Parathyroid adenoma (tissue), 2 donors: ENCODE data around the gene MAGI2.

Experiments
- H2AFZ ChIP-seq: fragments of 300-600 bp; sonication (generic); one replicate; pipeline ENCODE4 v1.7.0; 2017; ENCODE audit warnings: antibody characterized with exemption, mild to moderate bottlenecking
- H3K27ac ChIP-seq: fragments of 300-600 bp; sonication (generic); one replicate; pipeline ENCODE4 v1.7.0; 2017
- H3K27me3 ChIP-seq: fragments of 300-600 bp; sonication (generic); one replicate; pipeline ENCODE4 v1.7.0; 2017; ENCODE audit warnings: low read length; ENCODE audit not compliant: control insufficient read depth, insufficient read depth
- H3K36me3 ChIP-seq: fragments of 300-600 bp; sonication (generic); one replicate; pipeline ENCODE4 v1.7.0; 2017; ENCODE audit warnings: low read length; ENCODE audit not compliant: control insufficient read depth, insufficient read depth
- H3K4me1 ChIP-seq: fragments of 300-600 bp; sonication (generic); one replicate; pipeline ENCODE4 v1.7.0; 2017; ENCODE audit warnings: control low read depth
- H3K4me2 ChIP-seq: fragments of 300-600 bp; sonication (generic); one replicate; pipeline ENCODE4 v1.7.0; 2017; ENCODE audit warnings: low read length
- H3K4me3 ChIP-seq: fragments of 300-600 bp; sonication (generic); one replicate; pipeline ENCODE4 v1.7.0; 2017; ENCODE audit warnings: low read depth, low read length
- H3K79me2 ChIP-seq: fragments of 300-600 bp; sonication (generic); one replicate; pipeline ENCODE4 v1.7.0; 2017; ENCODE audit warnings: control low read depth
- H3K9ac ChIP-seq: fragments of 300-600 bp; sonication (generic); one replicate; pipeline ENCODE4 v1.7.0; 2017; ENCODE audit warnings: mild to moderate bottlenecking
- H3K9me3 ChIP-seq: fragments of 300-600 bp; sonication (generic); one replicate; pipeline ENCODE4 v1.7.0; 2017; ENCODE audit warnings: low read length; ENCODE audit not compliant: control insufficient read depth
- CTCF ChIP-seq: fragments of 300-600 bp; sonication (generic); IDR thresholded peaks from one replicate; pipeline ENCODE4 v1.7.0; 2017; ENCODE audit warnings: antibody characterized with exemption, mild to moderate bottlenecking
- donor health status: primary hyperparathyroidism.

Gene MAGI2

GRCh38 chr7:79381921-79382320 lies 71.5 kb downstream of the MAGI2 start:
- H2AFZ ChIP-seq, result no peak overlapping the region
- H3K79me2 ChIP-seq, result no peaks in the 10 kb centered on the region
- H3K9ac ChIP-seq, result no peak overlapping the region
- H3K27ac ChIP-seq, result no peak overlapping the region
- no peaks in the 10 kb centered on the region for H3K4me1 ChIP-seq
- TF ChIP-seq CTCF, result no peak
- no peaks in the 10 kb centered on the region for H3K27me3 ChIP-seq
- H3K36me3 ChIP-seq, result no peaks in the 10 kb centered on the region
- no peaks in the 10 kb centered on the region for H3K9me3 ChIP-seq
- H3K4me2 ChIP-seq, result no peak overlapping the region
- H3K4me3 ChIP-seq, result no peak overlapping the region

GRCh38 chr7:79377097-79377496 lies 76.4 kb downstream of the MAGI2 start:
- TF ChIP-seq CTCF, result no peak
- H3K27ac ChIP-seq, result no peak overlapping the region
- no peaks in the 10 kb centered on the region for H3K4me1 ChIP-seq
- no peak overlapping the region for H3K9ac ChIP-seq
- H3K4me3 ChIP-seq, result no peak overlapping the region
- H3K79me2 ChIP-seq, result no peaks in the 10 kb centered on the region
- no peaks in the 10 kb centered on the region for H3K36me3 ChIP-seq
- no peaks in the 10 kb centered on the region for H3K9me3 ChIP-seq
- H3K4me2 ChIP-seq, result no peak overlapping the region
- no peak overlapping the region for H2AFZ ChIP-seq
- H3K27me3 ChIP-seq, result no peaks in the 10 kb centered on the region

- H3K36me3 ChIP-seq, result no peaks in the 10 kb centered on the region
- no peak overlapping the region for H3K9ac ChIP-seq
- H3K27me3 ChIP-seq, result no peaks in the 10 kb centered on the region
- H3K79me2 ChIP-seq, result no peaks in the 10 kb centered on the region
- no peak overlapping the region for H3K4me3 ChIP-seq
- no peaks in the 10 kb centered on the region for H3K4me1 ChIP-seq
- no peak overlapping the region for H3K4me2 ChIP-seq
- no peak overlapping the region for H2AFZ ChIP-seq
- TF ChIP-seq CTCF, result no peak
- no peaks in the 10 kb centered on the region for H3K9me3 ChIP-seq
- H3K27ac ChIP-seq, result no peak overlapping the region
These were observed 77.0 kb downstream of the MAGI2 start for GRCh38 chr7:79376299-79377025.

- Histone ChIP-seq H3K36me3 (no peaks in the 10 kb centered on the region), H3K27me3 (no peaks in the 10 kb centered on the region), H3K4me1 (no peaks in the 10 kb centered on the region), H3K79me2 (no peaks in the 10 kb centered on the region), H3K4me2 (no peak overlapping the region), H3K27ac (no peak overlapping the region), H3K9me3 (no peaks in the 10 kb centered on the region), H2AFZ (no peak overlapping the region), H3K4me3 (no peak overlapping the region), H3K9ac (no peak overlapping the region)
- TF ChIP-seq CTCF, result no peak
These were observed 92.3 kb downstream of the MAGI2 start for GRCh38 chr7:79361214-79361613.

GRCh38 chr7:79359827-79360226 lies 93.6 kb downstream of the MAGI2 start:
- TF ChIP-seq CTCF, result no peak
- Histone ChIP-seq H3K4me1 (no peaks in the 10 kb centered on the region), H3K36me3 (no peaks in the 10 kb centered on the region), H3K9ac (no peak overlapping the region), H3K79me2 (no peaks in the 10 kb centered on the region), H2AFZ (no peak overlapping the region), H3K4me2 (no peak overlapping the region), H3K9me3 (no peaks in the 10 kb centered on the region), H3K4me3 (no peak overlapping the region), H3K27me3 (no peaks in the 10 kb centered on the region), H3K27ac (no peak overlapping the region)
